HG03378 (cell line): ENCODE results near the gene CRYBB1.
"Not testable (repeated sequence)": the region's sequence is repeated elsewhere in the genome, so short reads cannot be mapped to it uniquely, and the experiment has no call there.

Experiments
- ATAC-seq: cut with Tn5 transposase; IDR thresholded peaks from one replicate; pipeline ENCODE4 v1.9.1; 2021; ENCODE audit warnings: mild to moderate bottlenecking, moderate library complexity; ENCODE audit not compliant: unreplicated experiment

CRYBB1 gene

GRCh38 chr22:26642465-26643417 is 24.9 kb upstream of the CRYBB1 start:
- no peak for ATAC-seq

- ATAC-seq: no peak
Measured at GRCh38 chr22:26636296-26636695, 18.5 kb upstream of the CRYBB1 start.

GRCh38 chr22:26635117-26635516 is 17.3 kb upstream of the CRYBB1 start:
- ATAC-seq: no peak

- no peak for ATAC-seq
Measured at GRCh38 chr22:26634189-26634588, 16.4 kb upstream of the CRYBB1 start.

- no peak for ATAC-seq
Measured at GRCh38 chr22:26632422-26633155, 14.8 kb upstream of the CRYBB1 start.

DNA sequence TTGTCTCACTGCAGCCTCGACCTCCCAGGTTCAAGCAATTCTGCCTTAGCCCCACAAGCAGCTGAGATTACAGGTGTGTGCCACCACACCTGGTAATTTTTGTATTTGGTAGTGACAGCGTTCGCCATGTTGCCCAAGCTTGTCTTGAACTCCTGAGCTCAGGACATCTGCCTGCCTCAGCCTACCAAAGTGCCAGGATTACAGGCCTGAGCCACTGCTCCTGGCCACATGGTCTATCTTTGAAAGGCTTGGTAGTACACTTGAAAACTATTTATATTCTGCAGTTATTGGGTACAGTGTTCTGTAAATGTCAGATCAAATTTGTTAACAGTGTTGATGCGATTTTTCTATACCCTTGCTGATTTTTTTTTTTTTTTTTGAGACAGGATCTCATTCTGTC is 13.5 kb upstream of the CRYBB1 start:
- no peak for ATAC-seq

GRCh38 chr22:26629988-26630761 is 12.3 kb upstream of the CRYBB1 start:
- no peak for ATAC-seq

DNA sequence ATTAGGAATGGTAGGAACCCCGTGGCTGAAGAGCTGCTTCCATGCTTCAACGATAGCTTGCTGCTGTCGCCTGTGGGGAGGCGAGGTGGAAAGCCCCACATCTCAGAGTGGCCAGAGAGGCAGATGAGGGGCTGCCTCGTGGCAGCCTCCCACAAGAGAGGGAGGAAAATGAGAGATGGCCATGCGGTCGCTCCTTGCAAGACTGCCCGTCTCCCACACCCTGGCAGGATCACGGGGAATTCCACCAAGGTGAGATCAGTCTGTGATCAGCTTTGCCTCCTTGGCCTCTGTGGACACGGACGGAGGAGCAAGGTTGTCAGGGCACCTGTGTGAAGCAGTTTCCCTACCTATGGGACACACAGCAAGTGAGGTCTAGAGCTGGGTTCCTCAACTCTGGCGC is 7.0 kb upstream of the CRYBB1 start:
- no peak for ATAC-seq

DNA sequence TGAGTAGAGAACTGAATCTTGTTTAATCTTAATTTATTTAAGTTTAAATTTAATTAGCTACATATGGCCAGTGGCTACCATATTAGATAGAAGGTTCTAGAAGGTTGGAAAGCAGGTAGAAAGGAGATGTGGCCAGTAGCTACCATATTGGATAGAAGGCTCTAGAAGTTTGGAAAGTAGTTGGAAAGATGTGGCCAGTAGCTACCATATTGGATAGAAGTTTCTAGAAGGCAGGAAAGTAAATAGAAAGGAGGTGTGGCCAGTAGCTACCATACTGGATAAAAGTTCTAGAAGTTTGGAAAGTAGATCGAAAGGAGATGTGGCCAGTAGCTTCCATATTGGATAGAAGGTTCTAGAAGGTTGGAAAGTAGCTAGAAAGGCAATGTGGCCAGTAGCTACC is 6.2 kb upstream of the CRYBB1 start:
- no peak for ATAC-seq

DNA sequence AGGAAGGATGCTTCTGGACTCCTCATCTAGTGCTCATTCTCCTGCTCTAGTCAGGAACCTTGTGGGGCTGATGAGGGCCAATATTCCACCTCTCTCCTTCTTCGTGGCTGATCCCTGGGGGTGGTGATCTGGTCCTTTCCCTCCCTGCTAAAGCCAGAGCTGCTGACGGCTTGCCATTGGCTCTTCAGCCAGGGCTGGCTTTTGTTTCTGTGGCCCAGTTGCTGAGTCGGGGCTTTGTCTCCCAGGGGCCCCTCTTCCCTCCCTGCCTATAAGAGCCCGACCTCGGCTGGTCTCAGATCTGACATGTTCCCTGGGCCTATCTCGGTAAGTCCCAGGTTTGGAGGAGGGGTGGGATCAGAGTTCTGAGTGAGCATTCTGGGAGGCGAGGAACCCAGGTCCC is 3.8 kb upstream of the CRYBB1 start, which contains the start of gene CRYBA4:
CRYBA4 (plus strand) TSS at position 301 of the 400 bp plus-strand sequence. CDS start 634 bp downstream, outside the sequence.
- ATAC-seq: no peak

DNA sequence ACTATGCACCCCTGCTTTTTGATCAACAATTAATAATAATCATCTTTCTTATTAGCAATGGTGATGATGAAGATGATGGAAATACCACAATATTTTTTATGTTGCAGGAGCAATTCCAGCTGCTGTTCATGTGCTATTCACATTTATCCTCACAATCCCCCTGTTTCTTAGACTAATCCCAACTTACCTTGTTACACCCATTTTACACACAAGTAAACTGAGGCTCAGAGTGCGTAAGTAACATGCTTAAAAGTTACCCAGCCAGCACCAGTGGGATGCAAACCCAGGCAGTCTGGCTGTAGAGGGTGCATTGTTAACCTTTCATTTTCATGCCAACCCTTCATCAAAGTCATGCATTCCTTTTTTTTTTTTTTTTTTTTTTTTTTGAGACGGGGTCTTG is 2.4 kb upstream of the CRYBB1 start:
- ATAC-seq: no peak

DNA sequence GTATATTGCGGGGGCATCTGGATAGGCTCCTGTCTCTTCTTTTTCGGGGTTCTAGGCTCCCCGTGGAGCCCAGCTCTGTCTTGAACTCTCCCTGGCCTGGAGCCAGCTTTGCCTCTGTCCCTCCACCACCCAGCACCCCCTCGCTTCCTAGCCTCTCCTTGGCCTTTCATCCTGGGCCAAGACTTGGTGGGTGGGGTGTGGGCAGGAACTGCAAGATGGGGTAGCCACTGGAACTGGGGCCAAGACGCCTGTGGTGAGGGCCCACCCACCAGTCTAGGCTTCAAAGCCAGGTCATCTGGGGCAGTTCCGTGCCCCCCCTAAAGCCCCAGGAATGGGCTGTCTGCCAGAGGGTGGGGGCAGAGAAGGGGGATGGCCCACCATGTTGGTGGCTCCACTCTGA is 1.7 kb upstream of the CRYBB1 start:
- ATAC-seq: no peak

DNA sequence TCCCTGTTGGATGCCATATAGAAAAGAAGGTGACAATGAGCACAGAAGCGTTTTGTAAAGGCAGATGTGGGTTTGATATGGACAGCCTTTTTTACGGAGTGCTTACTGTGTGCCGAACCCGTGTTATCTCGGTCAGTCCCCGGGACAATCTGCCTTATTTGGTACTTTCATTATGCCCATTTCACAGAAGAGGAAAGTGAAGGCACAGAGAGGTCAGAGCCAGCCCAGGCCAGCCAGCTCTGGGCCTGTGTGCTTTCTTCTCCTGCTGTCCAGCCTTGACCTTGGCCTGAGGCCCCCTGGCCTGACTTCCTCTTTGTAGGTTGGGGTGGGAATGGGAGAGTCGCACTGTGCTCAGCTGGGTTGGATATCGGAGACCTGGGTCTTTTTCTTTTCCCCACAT is 628 bp upstream of the CRYBB1 start:
- ATAC-seq: no peak

DNA sequence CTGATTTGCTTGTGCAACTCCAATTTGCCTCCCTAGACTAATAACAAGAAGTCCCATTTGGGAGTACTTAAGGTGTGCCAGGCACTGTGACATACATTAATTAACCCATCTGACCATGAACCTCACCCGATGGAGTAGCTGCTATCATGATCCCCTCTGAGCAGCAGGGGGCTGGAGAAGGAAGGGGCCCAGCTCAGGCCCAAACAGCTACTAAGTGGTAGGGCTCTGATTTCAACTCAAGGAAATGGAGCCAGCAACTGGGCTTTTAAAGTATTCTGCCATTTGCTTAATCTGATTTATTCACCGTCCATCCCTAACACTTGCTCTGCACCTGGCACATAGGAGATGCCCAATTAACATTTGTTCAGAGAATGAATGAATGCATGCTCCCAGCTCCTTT is 1.2 kb downstream of the CRYBB1 start:
- no peak for ATAC-seq

GRCh38 chr22:26615830-26616435 is 1.9 kb downstream of the CRYBB1 start:
- no peak for ATAC-seq

GRCh38 chr22:26615149-26615548 is 2.7 kb downstream of the CRYBB1 start:
- peak; percentile 54 for ATAC-seq

- ATAC-seq: no peak
Measured at GRCh38 chr22:26614322-26614721, 3.5 kb downstream of the CRYBB1 start.

DNA sequence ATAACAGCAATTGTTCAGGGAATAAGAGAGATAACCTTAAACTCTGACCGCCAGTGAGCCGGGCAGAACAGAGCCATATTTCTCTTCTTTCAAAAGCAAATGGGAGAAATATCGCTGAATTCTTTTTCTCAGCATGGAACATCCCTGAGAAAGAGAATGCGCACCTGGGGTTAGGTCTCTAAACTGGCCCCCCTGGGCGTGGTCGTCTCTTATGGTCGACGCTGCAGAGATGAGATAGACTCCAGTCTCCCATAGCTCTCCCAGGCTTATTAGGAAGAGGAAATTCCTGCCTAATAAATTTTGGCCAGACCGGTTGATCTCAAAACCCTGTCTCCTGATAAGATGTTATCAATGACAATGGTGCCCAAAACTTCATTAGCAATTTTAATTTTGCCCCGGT is 4.1 kb downstream of the CRYBB1 start:
- ATAC-seq: not testable (repeated sequence)

- no peak for ATAC-seq
Measured at GRCh38 chr22:26612652-26613051, 5.2 kb downstream of the CRYBB1 start.

- no peak for ATAC-seq
Measured at GRCh38 chr22:26610996-26611395, 6.8 kb downstream of the CRYBB1 start.
